Activated naive CD4-positive, alpha-beta T cell treated with anti-CD3 and anti-CD28 coated beads, Interleukin-2, amount 50 U/mL, for 72 hours (primary cell): ENCODE data around the gene HIP1R. TPM values are rescaled to one million over a fixed set of nuclear protein-coding genes. Genes with fewer than 3 reads are reported as not detected.
"Not testable (repeated sequence)": the region's sequence is repeated elsewhere in the genome, so short reads cannot be mapped to it uniquely, and the experiment has no call there.

Source experiments
- ATAC-seq, 2 donors: fragments of 150-1000 bp; cut with Tn5 transposase; 2 replicates each; pipeline ENCODE4 v1.10.0; 2021; ENCODE audit warnings: mild to moderate bottlenecking in 2 of 2, moderate library complexity in 2 of 2
- DNase-seq, 2 donors: peaks; one replicate each; pipeline ENCODE4 v3.0.0; 2021 to 2022; ENCODE audit warnings: low spot score in 2 of 2
- H3K27ac Mint-ChIP-seq, 2 donors: one replicate each; pipeline ENCODE4 v1.8.0; 2022; ENCODE audit warnings: mild to moderate bottlenecking in 2 of 2, mixed read lengths in 2 of 2
- H3K36me3 Mint-ChIP-seq, 2 donors: one replicate each; pipeline ENCODE4 v1.8.0; 2022; ENCODE audit warnings: mixed read lengths in 2 of 2
- H3K9me3 Mint-ChIP-seq, 2 donors: one replicate each; pipeline ENCODE4 v1.8.0; 2022; ENCODE audit warnings: mixed read lengths in 2 of 2
- total RNA-seq, 2 donors: library from RNA; stranded (reverse); gene quantifications; one replicate each; pipeline ENCODE4 v1.2.3, GENCODE V29; 2022

Gene HIP1R
- total RNA-seq, 2 donors from 2014 or later, result 16.7 to 48.9 TPM

GRCh38 chr12:122875590-122876220 is 40.4 kb downstream of the HIP1R start:
- H3K9me3 Mint-ChIP-seq, result no peaks in the 10 kb centered on the region
- peak overlapping the region; percentile 44 to 46 for H3K27ac Mint-ChIP-seq
- ATAC-seq (peak; percentile 71 to 72), DNase-seq (no peak)
- H3K36me3 Mint-ChIP-seq, result no peaks in the 10 kb centered on the region

- H3K36me3 Mint-ChIP-seq, DNase-seq, H3K9me3 Mint-ChIP-seq, ATAC-seq: not testable (repeated sequence)
- peak overlapping the region; percentile 44 to 46 for H3K27ac Mint-ChIP-seq
Observed at GRCh38 chr12:122876281-122876680, 41.0 kb downstream of the HIP1R start.

- H3K36me3 Mint-ChIP-seq, result no peaks in the 10 kb centered on the region
- no peak for ATAC-seq
- no peaks in the 10 kb centered on the region for H3K9me3 Mint-ChIP-seq
- DNase-seq, result no peak
- H3K27ac Mint-ChIP-seq, result no peak overlapping the region
Observed at GRCh38 chr12:122876731-122877130, 41.5 kb downstream of the HIP1R start.

GRCh38 chr12:122878780-122879612 is 43.7 kb downstream of the HIP1R start:
- peaks cover 0 to 10% of the 10 kb centered on the region in 2 donors for H3K36me3 Mint-ChIP-seq
- ATAC-seq, result no peak

GRCh38 chr12:122880155-122880667 is 45.0 kb downstream of the HIP1R start:
- peaks cover 0 to 4% of the 10 kb centered on the region in 2 donors for H3K9me3 Mint-ChIP-seq
- H3K36me3 Mint-ChIP-seq, result peaks cover 0 to 11% of the 10 kb centered on the region in 2 donors
- no peak overlapping the region for H3K27ac Mint-ChIP-seq
- DNase-seq (no peak), ATAC-seq (no peak)

More at GRCh38 chr12:122878780-122879612, 43.7 kb downstream of the HIP1R start:
- Mint-ChIP-seq H3K9me3 (peaks cover 0 to 4% of the 10 kb centered on the region in 2 donors), H3K27ac (no peak overlapping the region)
- no peak for DNase-seq

- no peak for DNase-seq
- H3K9me3 Mint-ChIP-seq, result peaks cover 0 to 4% of the 10 kb centered on the region in 2 donors
- no peak overlapping the region for H3K27ac Mint-ChIP-seq
- peak in 1 of 2 donors; percentile 50 for ATAC-seq
- peaks cover 0 to 11% of the 10 kb centered on the region in 2 donors for H3K36me3 Mint-ChIP-seq
Observed at GRCh38 chr12:122880668-122881067, 45.4 kb downstream of the HIP1R start.

GRCh38 chr12:122882908-122883558 is 47.8 kb downstream of the HIP1R start:
- DNase-seq, result peak in 1 of 2 donors; percentile 25
- ATAC-seq, result no peak
- peaks cover 0 to 4% of the 10 kb centered on the region in 2 donors for H3K9me3 Mint-ChIP-seq
- H3K36me3 Mint-ChIP-seq, result peaks cover 0 to 11% of the 10 kb centered on the region in 2 donors
- no peak overlapping the region for H3K27ac Mint-ChIP-seq

GRCh38 chr12:122884091-122884826 is 49.0 kb downstream of the HIP1R start:
- ATAC-seq, result no peak
- H3K36me3 Mint-ChIP-seq, result peaks cover 0 to 11% of the 10 kb centered on the region in 2 donors

GRCh38 chr12:122884860-122885259 is 49.6 kb downstream of the HIP1R start:
- H3K27ac Mint-ChIP-seq, result peak overlapping the region in 1 of 2 donors; percentile 24
- no peak for DNase-seq
- ATAC-seq, result no peak
- H3K9me3 Mint-ChIP-seq, result peaks cover 0 to 4% of the 10 kb centered on the region in 2 donors
- H3K36me3 Mint-ChIP-seq, result peaks cover 0 to 11% of the 10 kb centered on the region in 2 donors

More at GRCh38 chr12:122884091-122884826, 49.0 kb downstream of the HIP1R start:
- H3K27ac Mint-ChIP-seq, result no peak overlapping the region
- no peak for DNase-seq
- H3K9me3 Mint-ChIP-seq, result peaks cover 0 to 4% of the 10 kb centered on the region in 2 donors

- Mint-ChIP-seq H3K27ac (no peak overlapping the region), H3K9me3 (peaks cover 0 to 4% of the 10 kb centered on the region in 2 donors), H3K36me3 (peaks cover 0 to 11% of the 10 kb centered on the region in 2 donors)
- no peak for DNase-seq
- ATAC-seq, result no peak
Observed at GRCh38 chr12:122886161-122886560, 50.9 kb downstream of the HIP1R start.

GRCh38 chr12:122886851-122887818 is 51.9 kb downstream of the HIP1R start:
- H3K36me3 Mint-ChIP-seq, result peaks cover 0 to 11% of the 10 kb centered on the region in 2 donors
- peak; percentile 77 to 78 for ATAC-seq
- DNase-seq, result peak; percentile 66 to 76
- H3K9me3 Mint-ChIP-seq, result peaks cover 0 to 4% of the 10 kb centered on the region in 2 donors
- H3K27ac Mint-ChIP-seq, result peak overlapping the region; percentile 77 to 90

GRCh38 chr12:122887819-122888212 is 52.6 kb downstream of the HIP1R start:
- DNase-seq (no peak), ATAC-seq (no peak)
- Mint-ChIP-seq H3K9me3 (peaks cover 0 to 4% of the 10 kb centered on the region in 2 donors), H3K27ac (peak overlapping the region; percentile 77 to 90), H3K36me3 (peaks cover 0 to 11% of the 10 kb centered on the region in 2 donors)

GRCh38 chr12:122888232-122888752 is 53.0 kb downstream of the HIP1R start:
- Mint-ChIP-seq H3K9me3 (peaks cover 0 to 4% of the 10 kb centered on the region in 2 donors), H3K27ac (peak overlapping the region; percentile 77 to 90), H3K36me3 (peaks cover 0 to 8% of the 10 kb centered on the region in 2 donors)
- DNase-seq, result peak in 1 of 2 donors; percentile 48
- peak; percentile 64 to 80 for ATAC-seq

- Mint-ChIP-seq H3K27ac (peak overlapping the region; percentile 40 to 77), H3K36me3 (peaks cover 0 to under 1% of the 10 kb centered on the region in 2 donors), H3K9me3 (no peaks in the 10 kb centered on the region)
- ATAC-seq, result no peak
- DNase-seq, result no peak
Observed at GRCh38 chr12:122889761-122890520, 54.7 kb downstream of the HIP1R start.
